HepG2 (cell line): ENCODE results near the gene POC1A.

ENCODE experiments used
- BHLHE40 ChIP-seq: IDR thresholded peaks from 2 replicates; pipeline ENCODE4 v1.6.1; 2011; ENCODE audit warnings: low read length, improper control_type of control experiment
- POLR2A ChIP-seq, 2 experiments: IDR thresholded peaks; 2 replicates each; pipeline ENCODE4 v1.6.1; 2011; ENCODE audit warnings: low read depth in 2 of 2, low read length in 2 of 2, mild to moderate bottlenecking in 1 of 2, moderate library complexity in 1 of 2; ENCODE audit not compliant: insufficient read depth in 1 of 2
- POLR2AphosphoS5 ChIP-seq: IDR thresholded peaks from 2 replicates; pipeline ENCODE4 v1.6.1; 2012; ENCODE audit warnings: low read depth, low read length
- ZNF572 ChIP-seq: sonication (generic); formaldehyde crosslinking; IDR thresholded peaks from 2 replicates; pipeline ENCODE4 v1.5.1; 2020; ENCODE audit warnings: mild to moderate bottlenecking, missing genetic modification reagents
- TF ChIP-seq, protein P1 (sequence below): sonication (generic); formaldehyde crosslinking; IDR thresholded peaks from 2 replicates; pipeline ENCODE4 v1.5.0; 2020; ENCODE audit warnings: mild to moderate bottlenecking, missing genetic modification reagents, moderate library complexity

DNA sequence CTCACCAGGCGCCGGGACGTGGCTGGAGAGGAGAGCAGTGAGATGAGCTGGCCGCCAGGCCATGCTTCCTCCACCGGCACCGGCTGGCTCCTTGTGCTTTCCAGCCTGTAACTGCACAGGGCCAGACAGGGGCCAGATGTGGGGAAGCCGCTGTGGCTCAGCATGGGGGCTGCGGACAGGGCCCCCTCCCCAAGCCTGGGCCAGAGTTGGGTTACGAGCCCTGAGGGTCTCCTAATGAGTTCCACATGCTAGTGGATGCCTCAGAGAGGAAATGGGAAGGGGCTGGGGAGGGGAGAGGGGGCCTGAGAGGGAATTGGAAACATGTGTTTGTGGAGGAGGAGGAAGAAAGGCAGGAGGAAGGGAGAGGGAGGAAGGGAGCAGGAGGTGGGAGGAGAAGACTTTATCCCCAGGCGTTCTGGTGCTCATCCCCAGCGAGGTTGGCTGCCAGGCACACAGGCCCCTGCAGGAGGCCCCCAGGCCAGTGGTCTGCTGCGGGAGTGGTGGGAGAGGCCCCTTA is 86.1 kb downstream of the POC1A start:
- TF ChIP-seq BHLHE40 (no peak), ZNF572 (CRISPR knock-in tag) (no peak), POLR2A (IDR thresholded peaks at IDR 0.05; ENCODE audit: insufficient read depth in 1 of 2, low read depth in 2 of 2, low read length in 2 of 2) (no peak), POLR2AphosphoS5 (no peak)
- TF ChIP-seq, protein P1, sequence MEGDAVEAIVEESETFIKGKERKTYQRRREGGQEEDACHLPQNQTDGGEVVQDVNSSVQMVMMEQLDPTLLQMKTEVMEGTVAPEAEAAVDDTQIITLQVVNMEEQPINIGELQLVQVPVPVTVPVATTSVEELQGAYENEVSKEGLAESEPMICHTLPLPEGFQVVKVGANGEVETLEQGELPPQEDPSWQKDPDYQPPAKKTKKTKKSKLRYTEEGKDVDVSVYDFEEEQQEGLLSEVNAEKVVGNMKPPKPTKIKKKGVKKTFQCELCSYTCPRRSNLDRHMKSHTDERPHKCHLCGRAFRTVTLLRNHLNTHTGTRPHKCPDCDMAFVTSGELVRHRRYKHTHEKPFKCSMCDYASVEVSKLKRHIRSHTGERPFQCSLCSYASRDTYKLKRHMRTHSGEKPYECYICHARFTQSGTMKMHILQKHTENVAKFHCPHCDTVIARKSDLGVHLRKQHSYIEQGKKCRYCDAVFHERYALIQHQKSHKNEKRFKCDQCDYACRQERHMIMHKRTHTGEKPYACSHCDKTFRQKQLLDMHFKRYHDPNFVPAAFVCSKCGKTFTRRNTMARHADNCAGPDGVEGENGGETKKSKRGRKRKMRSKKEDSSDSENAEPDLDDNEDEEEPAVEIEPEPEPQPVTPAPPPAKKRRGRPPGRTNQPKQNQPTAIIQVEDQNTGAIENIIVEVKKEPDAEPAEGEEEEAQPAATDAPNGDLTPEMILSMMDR = no peak
